GM23338 (cell line): ENCODE results near the gene C11orf98.

ENCODE experiments used
- EZH2 ChIP-seq: fragments of 200-600 bp; sonication (generic); IDR thresholded peaks from one replicate; pipeline ENCODE4 v1.8.0; 2017; ENCODE audit warnings: antibody characterized with exemption, mild to moderate bottlenecking, low read depth; ENCODE audit not compliant: unreplicated experiment
- JUNB ChIP-seq: IDR thresholded peaks from one replicate; pipeline ENCODE4 v1.6.1; 2016; ENCODE audit warnings: antibody characterized with exemption; ENCODE audit not compliant: unreplicated experiment
- POLR2AphosphoS5 ChIP-seq: IDR thresholded peaks from 2 replicates; pipeline ENCODE4 v1.6.1; 2016; ENCODE audit warnings: antibody characterized with exemption, low read depth
- STAT1 ChIP-seq: IDR thresholded peaks from one replicate; pipeline ENCODE4 v1.6.1; 2016; ENCODE audit warnings: antibody characterized with exemption; ENCODE audit not compliant: unreplicated experiment
- TF ChIP-seq, protein P1 (sequence below), 2 experiments: fragments of 200-600 bp in 1 of 2; sonication (generic) in 1 of 2; conservative IDR thresholded peaks; 2 replicates each; pipeline versions ENCODE4 v1.5.1 to v1.6.1; 2016 to 2017; ENCODE audit warnings: antibody characterized with exemption in 2 of 2, low read depth in 2 of 2, mild to moderate bottlenecking in 2 of 2, moderate library complexity in 1 of 2
- TF ChIP-seq, protein P2 (sequence below): IDR thresholded peaks from 2 replicates; pipeline ENCODE4 v1.6.1; 2016; ENCODE audit warnings: antibody characterized with exemption
- TF ChIP-seq, protein P3 (sequence below): IDR thresholded peaks from one replicate; pipeline ENCODE4 v1.6.1; 2018; ENCODE audit warnings: antibody characterized with exemption; ENCODE audit not compliant: unreplicated experiment

DNA sequence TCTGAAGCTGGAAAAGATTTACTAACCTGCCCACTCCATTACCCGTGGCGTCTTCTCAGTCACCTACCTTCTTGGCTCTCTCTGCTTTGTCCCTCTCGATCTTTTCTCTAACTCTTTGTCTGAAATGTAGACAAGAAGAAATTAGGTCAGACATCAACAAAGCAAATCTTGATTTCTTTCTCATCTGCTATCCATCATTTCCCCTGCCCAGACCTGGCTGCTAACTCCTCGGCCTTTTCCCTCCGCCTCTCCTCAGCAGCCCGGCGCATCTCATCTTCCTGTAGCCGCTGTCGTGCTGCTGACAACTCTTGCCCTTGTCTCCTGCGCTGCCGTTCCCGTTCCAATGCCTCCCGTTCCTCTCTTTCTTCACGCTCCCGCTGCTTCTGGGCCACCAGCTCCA is 12.7 kb upstream of the C11orf98 start:
- no peak for TF ChIP-seq EZH2
- TF ChIP-seq, protein P1, sequence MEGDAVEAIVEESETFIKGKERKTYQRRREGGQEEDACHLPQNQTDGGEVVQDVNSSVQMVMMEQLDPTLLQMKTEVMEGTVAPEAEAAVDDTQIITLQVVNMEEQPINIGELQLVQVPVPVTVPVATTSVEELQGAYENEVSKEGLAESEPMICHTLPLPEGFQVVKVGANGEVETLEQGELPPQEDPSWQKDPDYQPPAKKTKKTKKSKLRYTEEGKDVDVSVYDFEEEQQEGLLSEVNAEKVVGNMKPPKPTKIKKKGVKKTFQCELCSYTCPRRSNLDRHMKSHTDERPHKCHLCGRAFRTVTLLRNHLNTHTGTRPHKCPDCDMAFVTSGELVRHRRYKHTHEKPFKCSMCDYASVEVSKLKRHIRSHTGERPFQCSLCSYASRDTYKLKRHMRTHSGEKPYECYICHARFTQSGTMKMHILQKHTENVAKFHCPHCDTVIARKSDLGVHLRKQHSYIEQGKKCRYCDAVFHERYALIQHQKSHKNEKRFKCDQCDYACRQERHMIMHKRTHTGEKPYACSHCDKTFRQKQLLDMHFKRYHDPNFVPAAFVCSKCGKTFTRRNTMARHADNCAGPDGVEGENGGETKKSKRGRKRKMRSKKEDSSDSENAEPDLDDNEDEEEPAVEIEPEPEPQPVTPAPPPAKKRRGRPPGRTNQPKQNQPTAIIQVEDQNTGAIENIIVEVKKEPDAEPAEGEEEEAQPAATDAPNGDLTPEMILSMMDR (conservative IDR thresholded peaks at IDR 0.05; ENCODE audit: low read depth in 2 of 2) = no peak
- TF ChIP-seq POLR2AphosphoS5 = no peak
- TF ChIP-seq STAT1 = no peak
- TF ChIP-seq, protein P2, sequence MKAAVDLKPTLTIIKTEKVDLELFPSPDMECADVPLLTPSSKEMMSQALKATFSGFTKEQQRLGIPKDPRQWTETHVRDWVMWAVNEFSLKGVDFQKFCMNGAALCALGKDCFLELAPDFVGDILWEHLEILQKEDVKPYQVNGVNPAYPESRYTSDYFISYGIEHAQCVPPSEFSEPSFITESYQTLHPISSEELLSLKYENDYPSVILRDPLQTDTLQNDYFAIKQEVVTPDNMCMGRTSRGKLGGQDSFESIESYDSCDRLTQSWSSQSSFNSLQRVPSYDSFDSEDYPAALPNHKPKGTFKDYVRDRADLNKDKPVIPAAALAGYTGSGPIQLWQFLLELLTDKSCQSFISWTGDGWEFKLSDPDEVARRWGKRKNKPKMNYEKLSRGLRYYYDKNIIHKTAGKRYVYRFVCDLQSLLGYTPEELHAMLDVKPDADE = no peak
- TF ChIP-seq, protein P3, sequence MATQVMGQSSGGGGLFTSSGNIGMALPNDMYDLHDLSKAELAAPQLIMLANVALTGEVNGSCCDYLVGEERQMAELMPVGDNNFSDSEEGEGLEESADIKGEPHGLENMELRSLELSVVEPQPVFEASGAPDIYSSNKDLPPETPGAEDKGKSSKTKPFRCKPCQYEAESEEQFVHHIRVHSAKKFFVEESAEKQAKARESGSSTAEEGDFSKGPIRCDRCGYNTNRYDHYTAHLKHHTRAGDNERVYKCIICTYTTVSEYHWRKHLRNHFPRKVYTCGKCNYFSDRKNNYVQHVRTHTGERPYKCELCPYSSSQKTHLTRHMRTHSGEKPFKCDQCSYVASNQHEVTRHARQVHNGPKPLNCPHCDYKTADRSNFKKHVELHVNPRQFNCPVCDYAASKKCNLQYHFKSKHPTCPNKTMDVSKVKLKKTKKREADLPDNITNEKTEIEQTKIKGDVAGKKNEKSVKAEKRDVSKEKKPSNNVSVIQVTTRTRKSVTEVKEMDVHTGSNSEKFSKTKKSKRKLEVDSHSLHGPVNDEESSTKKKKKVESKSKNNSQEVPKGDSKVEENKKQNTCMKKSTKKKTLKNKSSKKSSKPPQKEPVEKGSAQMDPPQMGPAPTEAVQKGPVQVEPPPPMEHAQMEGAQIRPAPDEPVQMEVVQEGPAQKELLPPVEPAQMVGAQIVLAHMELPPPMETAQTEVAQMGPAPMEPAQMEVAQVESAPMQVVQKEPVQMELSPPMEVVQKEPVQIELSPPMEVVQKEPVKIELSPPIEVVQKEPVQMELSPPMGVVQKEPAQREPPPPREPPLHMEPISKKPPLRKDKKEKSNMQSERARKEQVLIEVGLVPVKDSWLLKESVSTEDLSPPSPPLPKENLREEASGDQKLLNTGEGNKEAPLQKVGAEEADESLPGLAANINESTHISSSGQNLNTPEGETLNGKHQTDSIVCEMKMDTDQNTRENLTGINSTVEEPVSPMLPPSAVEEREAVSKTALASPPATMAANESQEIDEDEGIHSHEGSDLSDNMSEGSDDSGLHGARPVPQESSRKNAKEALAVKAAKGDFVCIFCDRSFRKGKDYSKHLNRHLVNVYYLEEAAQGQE = no peak
- TF ChIP-seq JUNB = no peak
